ENCODE results near the gene GAGE2A.
"Not testable (repeated sequence)": the region's sequence is repeated elsewhere in the genome, so short reads cannot be mapped to it uniquely, and the experiment has no call there.

- TF ChIP-seq CTCF, POLR2A (IDR thresholded peaks at IDR 0.05): not testable (repeated sequence)
Measured at GRCh38 chrX:49589769-49590478, 628 bp downstream of the GAGE2A start.

All from body of pancreas (tissue), 4 donors.